HG03097 (cell line): ENCODE results near the gene PCCA.
"Not testable (repeated sequence)": the region's sequence is repeated elsewhere in the genome, so short reads cannot be mapped to it uniquely, and the experiment has no call there.

Experiments
- ATAC-seq: cut with Tn5 transposase; IDR thresholded peaks from one replicate; pipeline ENCODE4 v1.9.1; 2021; ENCODE audit not compliant: unreplicated experiment, low FRiP score

Gene PCCA

DNA sequence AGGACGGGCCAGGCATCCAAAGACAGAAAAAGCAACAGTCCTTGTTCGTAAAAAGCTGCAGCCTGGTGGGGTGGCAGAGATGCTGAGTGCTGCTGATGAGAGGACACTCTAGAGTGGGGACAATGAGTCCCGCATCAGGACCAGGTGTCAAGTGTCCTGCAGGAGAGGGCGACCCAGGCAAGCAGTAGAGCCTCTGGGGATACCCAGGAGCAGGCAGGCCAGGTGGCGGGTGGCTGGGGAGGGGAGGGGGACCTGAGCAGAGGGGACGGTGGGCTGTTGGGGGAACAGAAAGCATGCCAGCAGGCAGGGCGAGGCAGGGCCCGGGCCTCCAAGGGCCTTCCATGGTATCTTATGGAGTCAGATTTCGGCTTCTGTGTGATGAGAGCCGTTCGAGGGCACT is 463.9 kb downstream of the PCCA start:
- ATAC-seq: no peak

DNA sequence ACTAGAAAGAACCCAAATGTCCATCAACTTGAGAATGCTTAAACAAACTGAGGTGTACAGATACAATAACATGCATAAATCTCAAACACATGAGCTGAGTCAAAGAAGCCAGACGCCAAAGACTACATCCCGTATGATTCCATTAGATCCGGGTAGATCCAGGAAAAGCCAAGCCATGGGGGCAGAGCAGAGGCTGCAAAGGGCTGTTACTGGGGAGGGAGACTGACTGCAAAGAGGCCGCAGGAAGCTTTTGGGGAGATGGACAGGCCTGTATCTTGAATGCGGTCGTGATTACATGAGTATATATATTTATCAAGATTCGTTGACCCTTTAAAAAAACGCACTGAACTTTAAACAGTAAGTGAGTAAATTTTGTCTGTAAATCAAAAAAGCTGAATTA is 471.0 kb downstream of the PCCA start:
- no peak for ATAC-seq

DNA sequence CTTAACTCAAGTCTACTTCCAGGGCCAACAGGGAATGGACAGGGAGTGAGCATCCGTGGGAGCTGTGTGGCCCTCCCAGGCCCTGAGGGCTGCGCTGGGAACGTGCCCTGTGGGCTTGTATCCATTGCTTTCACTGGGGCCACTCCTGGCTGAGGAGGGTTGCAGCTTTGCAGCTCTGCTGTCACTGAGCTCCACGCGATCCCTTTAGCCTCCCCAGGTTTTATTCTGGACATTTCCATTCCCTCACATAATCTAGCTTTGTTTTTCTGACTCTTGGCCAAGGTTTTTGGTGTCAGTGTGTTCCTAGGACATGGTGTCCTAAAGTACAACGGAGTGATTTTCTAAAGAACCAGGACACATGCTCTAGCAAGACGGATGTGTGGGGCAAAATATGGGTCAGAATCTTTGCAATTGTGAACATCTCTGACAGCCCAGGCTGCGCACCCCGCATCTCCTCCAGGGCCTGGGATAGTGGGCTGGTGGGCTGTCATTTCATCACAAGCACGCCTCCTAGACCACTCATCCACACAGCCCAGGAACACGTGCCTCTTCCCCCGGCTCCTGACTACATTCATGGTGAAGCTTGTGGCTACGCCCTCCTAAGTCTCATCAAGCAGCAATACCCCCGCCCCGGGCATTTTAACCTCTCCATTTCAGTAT is 471.7 kb downstream of the PCCA start:
- ATAC-seq: no peak

DNA sequence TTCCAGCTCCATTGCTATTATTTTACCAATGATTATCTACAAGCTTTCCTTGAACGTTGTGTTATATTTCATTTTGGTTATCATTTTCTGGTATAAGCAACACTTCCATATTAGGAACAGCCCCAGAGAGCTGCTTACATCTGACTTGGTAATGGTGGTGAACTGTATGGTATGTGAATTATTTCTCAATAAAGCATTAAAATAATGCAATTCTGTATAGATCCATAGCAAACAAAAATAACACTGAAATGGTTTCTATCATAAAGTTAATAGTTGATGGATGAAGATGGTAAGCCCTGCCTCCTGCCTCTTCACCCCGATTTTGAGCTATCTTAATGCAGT is 472.2 kb downstream of the PCCA start:
- no peak for ATAC-seq

DNA sequence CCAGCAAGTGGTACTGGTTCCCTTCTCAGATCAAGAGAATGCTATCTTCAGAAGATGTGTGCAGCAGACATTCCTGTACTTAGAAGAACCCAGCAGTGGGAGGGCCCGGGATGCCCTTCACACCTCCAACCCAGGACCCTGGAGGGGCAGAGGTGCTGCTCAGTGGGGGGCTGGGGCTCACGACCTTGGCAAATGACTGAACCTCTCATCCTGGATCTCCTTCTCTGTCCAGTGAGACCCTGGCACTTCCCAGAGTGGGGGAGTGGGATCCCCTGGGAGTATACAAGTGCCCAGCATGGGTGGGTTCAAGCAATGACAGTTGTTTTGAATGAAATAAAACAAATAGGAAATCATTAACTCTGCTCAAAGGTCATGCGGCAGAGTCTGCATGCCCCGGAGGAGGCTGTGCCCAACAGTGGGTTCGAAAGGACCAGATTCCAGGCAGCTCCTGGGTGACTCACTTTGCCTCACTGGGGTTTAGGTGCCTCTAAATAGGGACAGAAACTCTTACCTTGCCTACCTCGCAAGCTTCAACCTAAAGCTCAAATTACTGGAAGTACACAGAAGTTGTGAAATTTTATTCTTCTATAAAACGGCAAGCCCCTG is 472.8 kb downstream of the PCCA start:
- no peak for ATAC-seq

DNA sequence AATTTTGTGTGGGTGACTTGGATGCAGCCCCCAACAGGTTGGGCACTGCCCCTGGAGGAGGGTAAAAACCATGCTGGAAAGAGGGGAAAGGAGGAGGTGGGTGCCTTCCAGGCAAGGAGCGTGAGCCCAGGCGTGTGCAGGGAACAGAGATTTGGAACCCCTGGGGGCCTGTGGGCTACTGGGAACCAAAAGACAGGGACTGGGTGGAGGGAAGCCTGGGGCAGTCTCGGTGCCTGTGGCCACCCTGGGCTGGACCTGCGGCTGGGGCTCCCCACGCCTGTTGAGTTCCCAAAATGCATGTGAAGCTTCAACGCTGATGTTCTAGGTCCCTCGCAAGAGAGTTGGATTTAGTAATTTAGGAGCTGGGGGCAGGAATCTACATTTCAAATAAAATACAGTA is 474.9 kb downstream of the PCCA start:
- no peak for ATAC-seq

DNA sequence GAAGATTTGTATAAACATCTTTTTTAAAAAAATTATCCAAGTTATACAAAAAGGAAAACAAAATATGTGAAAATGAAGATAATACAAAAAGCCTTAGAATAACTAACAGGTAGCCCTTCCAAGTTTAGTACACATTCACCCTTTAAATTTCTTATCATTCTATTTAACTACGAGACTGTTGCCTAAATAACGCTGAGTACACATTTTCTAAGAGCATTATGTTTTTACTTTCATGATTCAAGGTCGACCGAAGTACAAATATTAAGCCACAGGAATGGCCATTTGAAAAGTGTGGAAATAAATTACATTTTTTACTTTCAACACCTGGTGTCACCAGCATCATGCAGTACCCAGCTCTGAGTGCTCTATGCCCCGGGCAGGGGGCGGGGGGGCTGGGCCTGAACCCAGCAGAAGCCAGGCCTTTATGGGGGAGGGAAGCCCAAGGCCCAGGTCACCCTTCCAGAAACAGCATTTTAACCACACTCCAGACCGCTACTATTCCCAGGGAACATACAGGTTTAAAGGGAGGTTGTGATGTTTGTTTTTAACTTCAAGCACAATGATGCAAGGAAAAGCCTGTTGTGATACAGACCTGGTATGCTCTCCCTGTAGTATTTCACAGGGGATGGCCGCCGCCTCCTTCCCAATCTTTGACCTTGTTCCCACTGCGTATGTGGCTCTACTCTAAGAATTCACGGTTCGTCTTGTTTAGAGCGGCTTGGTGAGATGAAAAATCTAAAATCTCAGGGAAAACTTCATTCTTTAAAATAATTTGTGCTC is 475.7 kb downstream of the PCCA start:
- no peak for ATAC-seq

DNA sequence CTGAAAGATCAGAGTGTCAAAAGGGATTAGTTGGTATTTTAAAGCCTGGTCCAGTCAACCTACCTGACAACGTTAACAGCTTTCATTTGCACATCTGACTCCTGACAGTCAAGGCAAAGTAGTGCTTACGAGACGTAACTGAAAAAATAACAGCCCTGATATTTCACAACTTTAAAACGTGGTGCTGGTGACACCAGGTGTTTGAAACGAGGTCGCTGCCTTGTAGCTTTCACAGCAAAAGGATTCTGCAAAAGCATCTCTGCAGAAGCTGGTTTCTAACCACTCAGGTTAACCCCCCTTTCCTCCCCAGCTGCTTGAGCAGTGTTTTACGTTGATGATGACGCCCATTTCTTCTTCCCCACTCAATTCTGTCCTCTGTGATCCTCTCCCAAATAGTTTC is 476.4 kb downstream of the PCCA start:
- ATAC-seq: no peak

DNA sequence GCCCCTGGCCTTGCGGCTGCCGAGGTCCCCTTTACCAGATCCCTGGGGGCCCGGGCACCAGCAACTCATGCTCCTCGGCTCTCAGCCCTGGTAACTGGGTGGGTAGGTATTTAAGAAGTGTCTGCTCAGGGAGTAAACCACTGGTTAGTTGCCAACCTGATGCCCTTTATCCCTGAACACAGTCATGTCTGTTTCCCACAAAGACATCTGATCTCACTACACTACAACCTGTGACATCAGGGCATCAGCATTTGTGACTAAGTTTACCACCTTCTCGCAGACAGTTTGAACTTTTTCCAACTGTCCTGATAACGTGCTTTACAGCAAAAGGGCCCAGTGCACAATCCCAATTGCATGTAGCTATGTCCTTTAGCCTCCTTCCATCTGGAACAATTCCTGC is 477.6 kb downstream of the PCCA start:
- no peak for ATAC-seq

DNA sequence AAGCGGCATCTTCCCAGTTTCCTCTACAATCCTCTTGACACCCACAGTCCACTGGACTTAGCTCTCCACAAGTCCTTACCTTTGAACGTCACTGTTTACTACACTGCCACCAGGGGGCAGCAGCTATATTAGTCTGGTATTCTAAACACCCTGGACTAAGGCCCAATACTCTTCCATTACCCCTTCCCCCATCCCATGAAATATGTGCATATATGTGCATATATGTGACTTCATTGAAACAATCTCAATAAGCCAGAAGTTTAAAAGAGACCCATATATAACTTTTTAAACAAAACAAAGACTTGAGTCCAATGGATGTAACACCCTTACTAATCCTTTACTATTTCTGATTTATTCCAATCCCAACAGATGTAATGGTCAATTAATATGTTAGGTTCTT is 484.2 kb downstream of the PCCA start:
- ATAC-seq: no peak

DNA sequence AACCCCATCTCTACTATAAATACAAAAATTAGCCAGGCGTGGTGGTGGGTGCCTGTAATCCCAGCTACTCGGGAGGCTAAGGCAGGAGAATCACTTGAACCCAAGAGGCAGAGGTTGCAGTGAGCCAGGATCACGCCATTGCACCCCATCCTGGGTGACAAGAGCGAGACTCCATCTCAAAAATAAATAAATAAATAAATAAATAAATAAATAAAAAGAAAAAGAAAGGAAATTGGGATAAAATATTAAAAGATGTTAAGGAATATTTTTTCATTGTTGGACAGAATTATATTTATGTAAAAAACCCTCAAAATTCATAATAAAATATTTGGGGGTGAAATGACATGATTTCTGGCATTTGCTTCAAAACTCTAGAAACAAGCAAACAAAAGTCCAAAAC is 488.3 kb downstream of the PCCA start:
- not testable (repeated sequence) for ATAC-seq
